ENCODE data around the gene MAP4K4.

DNA sequence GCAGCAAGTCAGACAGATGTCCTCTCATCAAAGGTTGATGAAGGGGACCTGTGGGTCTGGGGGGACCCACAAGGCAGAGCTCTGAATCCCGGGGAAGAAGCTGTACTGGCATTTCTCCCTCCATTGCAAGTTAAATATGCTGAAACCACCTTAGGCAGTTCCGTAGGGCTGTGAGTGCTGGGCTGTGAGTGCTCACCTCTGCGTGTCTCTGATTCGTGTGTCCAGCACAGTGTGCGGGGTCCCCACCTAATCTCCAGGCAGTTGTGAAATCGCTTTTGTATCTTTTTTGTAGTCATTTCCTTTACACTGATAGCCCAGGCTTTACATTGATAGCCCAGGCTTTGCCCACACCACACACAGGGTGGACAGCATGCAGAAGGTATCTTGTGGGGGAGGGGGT lies 80.6 kb downstream of the MAP4K4 start:
- TF ChIP-seq, protein P1, sequence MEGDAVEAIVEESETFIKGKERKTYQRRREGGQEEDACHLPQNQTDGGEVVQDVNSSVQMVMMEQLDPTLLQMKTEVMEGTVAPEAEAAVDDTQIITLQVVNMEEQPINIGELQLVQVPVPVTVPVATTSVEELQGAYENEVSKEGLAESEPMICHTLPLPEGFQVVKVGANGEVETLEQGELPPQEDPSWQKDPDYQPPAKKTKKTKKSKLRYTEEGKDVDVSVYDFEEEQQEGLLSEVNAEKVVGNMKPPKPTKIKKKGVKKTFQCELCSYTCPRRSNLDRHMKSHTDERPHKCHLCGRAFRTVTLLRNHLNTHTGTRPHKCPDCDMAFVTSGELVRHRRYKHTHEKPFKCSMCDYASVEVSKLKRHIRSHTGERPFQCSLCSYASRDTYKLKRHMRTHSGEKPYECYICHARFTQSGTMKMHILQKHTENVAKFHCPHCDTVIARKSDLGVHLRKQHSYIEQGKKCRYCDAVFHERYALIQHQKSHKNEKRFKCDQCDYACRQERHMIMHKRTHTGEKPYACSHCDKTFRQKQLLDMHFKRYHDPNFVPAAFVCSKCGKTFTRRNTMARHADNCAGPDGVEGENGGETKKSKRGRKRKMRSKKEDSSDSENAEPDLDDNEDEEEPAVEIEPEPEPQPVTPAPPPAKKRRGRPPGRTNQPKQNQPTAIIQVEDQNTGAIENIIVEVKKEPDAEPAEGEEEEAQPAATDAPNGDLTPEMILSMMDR (IDR thresholded peaks at IDR 0.05) = no peak
- TF ChIP-seq POLR2A (IDR thresholded peaks at IDR 0.05) = no peak
